Anterior cingulate cortex (tissue), 58 donors: ENCODE results near the gene ORC1.

Experiments used
- DNase-seq, 58 donors: peaks; one replicate each; lab custom pipeline; 2025; lab: John Stamatoyannopoulos, UW

ORC1 gene

DNA sequence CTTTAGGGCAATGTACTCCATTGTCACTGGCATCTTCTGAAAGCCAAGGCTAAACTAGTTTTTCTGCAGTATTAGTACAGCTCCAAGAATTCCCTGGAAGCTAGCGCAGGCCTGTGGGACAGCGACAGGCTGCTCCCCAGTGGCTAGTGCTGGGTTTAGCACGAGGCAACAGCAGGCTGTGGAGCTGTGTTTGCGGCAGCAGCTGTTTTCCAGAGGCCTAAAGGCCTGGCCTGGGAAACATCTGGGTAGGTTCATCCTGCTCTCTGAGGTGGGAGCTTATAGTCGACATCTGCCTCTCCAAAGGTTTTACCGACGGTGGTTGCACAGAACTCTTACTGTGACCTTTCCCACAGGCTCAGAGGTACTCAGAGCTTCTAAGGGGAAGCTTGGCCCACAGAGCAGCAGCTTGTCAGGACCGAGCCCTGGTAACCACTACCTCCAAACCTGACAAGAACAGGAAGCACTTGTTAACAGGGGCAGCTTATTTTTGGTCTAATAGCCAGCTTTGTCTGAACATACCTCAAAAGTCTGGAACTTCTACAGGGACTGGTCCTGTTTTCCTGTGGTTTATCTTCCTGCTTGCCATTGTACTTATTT, 55.4 kb downstream of the ORC1 start:
- DNase-seq = peak in 42 of 58 donors; percentile 4 to 66 (median 31)

DNA sequence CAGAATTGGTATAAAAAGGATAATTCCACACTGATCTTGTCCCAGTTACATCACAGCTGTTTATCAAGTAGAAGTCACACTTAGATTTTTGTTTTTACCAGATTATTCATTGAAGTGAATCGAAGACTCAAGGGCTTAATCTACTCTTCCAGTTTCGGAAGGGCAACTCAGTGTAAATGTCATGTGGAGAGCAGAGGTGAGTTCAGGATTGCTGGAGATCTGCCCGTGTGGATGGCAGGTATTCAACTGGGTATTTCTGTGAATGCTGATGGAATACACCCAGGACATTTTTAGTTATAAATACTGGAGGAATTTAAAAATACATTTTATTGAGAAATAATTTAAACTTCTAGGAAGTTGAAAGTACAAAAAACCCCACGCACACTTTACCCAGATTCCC, 57.6 kb downstream of the ORC1 start:
- no peak for DNase-seq

DNA sequence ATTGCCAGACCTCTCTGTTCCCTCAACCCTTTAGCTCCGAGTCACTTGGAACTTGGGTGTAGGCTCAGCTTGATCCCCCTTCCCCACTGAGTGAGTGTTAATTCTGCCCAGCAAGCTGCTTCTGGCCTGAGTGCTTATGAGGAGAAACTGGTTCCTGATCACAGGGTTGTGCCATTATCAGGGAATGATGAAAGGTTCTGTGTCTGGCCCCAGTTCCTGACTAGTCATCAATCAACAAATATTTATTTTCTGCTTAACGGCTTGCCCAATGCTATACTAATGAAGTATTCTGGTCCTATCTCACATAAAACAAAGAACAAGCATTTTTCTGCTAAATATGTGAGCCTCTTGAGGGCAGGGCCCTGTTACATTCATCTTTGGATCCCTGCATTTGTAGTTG, 59.0 kb downstream of the ORC1 start:
- DNase-seq = no peak

DNA sequence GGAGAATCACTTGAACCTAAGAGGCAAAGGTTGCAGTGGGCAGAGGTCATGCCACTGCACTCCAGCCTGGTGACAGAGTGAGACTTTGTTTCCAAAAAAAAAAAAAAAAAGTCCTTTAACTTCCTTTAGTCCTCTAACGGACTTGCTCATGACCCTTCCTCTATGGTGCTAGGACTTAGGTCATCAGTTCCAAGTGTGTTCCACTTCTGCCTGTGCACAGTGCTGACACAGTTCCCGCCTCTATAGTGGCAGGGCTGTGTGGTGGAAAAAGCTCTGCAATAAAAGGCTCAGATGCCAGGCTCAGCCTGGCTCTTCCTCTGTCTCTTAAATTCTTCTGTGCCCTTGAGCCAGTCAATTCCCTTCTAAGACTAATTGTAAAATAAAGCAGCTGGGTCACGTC, 60.2 kb downstream of the ORC1 start:
- no peak for DNase-seq

DNA sequence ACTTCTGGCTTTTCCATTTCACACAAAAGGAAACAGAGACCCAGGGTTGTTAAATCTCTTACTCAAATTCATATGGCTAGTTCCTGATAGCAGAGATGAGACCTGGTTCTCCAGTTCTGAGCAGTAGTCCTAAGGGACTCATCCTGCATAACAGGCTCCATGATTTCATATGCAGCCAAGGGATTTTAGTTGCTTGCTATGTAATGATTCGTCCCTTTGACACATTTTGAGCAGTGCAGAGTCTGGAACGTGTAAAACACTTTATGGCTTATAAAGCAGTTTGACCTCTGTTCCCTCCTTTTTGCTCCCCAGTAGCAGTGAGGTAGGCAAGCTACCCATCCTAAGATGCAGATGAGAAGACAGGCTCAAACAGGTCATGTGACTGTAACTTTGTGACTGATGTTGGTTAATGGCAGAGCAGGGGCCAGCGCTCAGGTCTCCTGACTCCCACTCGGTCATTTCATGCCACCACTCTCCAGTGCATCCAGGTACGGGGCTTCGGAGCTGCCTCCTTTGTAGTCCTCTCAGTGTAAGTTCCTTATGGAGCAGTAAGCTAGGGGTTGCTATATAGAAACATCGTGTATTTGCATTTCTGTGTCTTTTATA, 62.5 kb downstream of the ORC1 start:
- DNase-seq = no peak

DNA sequence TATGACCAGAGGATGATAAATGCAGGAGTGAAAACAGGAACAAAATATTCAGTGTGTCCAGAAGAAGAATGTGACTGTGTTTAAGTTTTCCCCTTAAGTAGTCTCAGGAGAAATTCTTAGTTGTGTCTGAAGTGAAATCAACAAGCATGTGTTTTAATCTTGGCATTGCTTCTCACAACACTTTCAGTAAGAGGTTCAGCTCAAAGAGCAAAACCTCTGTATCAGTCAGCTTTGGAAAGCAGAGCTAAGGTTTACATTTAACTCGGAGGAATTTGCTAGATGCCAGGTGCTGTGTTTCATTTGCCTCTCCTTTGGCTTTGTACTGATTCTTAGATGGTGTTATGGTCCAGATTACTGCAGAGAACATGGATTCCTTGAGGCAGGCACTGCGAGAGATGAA, 66.8 kb downstream of the ORC1 start:
- no peak for DNase-seq

DNA sequence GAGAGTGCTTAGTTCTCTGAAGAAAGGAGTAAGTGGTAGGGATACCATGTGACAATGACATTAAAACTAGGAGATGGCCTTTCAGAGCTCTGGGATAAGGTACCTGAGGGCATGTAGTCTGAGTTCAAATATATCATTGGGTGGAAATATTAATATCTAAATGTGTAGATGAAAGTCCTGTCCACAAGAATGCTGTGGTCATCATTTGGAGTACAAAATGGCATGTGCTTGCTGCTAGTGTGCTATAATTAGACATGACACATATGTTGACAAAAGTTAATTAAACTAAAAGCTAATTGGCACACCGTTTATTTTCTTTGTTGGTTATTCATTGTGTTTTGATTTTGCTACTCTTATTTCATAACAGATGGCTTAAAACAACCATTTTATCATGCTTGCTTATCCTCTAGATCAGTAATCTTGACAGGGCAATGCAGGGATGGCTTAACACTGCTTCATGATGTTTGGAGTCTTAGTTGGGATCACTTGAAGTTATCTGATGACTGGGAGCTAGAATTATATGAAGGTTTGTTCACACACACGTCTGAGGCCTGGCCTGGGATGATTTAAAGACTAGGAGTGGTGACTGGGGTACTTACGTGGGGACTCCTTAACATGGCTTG, 69.2 kb downstream of the ORC1 start:
- DNase-seq = no peak

DNA sequence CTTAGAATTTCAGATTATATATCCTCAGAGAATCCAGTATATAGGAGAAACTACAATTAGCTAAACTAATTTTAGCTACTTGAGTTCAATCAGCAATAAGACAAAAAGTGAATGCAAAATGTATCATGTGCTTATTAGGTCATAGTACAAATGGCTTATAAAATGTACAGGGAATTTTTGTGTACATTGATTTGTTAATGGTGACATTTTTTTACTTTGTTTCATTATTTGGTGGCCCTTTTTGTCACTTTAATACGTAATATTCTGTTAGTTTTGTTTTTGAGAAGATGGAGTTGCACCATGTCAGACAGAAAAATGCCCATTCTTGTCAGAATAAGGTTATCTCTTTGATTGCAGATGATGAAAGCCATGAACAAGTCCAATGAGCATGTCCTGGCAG, 71.8 kb downstream of the ORC1 start:
- no peak for DNase-seq

DNA sequence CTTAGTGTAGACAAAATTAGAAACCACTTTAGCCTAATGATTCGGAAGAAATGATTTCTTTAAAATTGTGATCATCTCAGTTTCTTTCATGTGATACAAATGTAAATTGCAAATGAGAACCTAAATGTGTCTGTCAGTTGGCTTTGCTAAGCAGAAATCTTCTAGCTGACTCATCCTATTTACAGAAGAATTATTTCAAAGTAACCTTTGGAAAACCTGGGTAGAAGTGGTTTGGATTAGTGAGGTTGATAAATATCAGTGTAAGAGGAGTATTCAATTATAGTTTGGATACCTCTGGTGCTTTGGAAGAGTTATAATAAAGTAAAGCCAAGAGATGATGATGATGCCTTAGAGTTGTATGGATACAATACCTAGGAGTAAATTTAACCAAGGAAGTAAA, 75.6 kb downstream of the ORC1 start:
- no peak for DNase-seq

DNA sequence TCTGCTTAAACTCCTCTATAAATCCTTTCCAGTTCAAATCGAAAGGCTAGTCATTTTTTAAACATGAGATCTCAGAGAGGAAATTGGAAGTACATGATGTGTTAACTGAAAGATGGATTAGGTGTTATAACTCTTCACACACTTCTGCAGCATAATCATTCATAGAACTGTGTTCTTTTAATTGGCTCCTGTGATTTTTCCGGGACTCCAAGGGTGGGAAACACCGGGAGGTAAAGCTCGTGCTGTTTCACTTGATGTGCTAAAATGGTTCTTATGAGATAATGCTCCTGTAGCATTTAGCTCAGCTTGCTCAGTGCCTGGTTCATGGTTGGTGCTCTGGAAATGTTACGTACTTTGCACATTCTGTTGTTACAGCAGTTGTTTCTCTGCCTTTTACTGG, 78.4 kb downstream of the ORC1 start:
- DNase-seq = no peak

DNA sequence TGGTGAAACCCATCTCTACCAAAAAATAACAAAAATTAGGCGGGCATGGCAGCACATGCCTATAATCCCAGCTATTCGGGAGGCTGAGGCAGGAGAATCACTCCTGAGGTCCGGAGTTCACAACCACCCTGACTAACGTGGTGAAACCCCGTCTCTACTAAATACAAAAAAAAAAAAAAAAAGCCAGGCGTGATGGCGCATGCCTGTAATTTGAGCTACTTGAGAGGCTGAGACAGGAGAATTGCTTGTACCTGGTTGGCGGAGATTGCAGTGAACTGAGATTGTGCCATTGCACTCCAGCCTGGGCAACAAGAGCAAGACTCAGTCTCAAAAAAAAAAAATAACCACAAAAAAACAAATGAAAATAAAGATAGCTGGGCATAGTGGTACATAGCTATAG, 80.5 kb downstream of the ORC1 start:
- no peak for DNase-seq
